Stimulated activated CD8-positive, alpha-beta memory T cell treated with anti-CD3 and anti-CD28 coated beads, Interleukin-7, amount 100 ng/mL, for 24 hours (primary cell): ENCODE results near the gene RNF180.
"Not testable (repeated sequence)": the region's sequence is repeated elsewhere in the genome, so short reads cannot be mapped to it uniquely, and the experiment has no call there.

ENCODE experiments used
- DNase-seq: peaks from one replicate; pipeline ENCODE4 v3.0.0-alpha.2; 2020; ENCODE audit warnings: low read depth

Gene RNF180

GRCh38 chr5:64180661-64181343 is 15.2 kb downstream of the RNF180 start:
- DNase-seq = no peak

GRCh38 chr5:64181440-64181839 is 15.8 kb downstream of the RNF180 start:
- no peak for DNase-seq

DNA sequence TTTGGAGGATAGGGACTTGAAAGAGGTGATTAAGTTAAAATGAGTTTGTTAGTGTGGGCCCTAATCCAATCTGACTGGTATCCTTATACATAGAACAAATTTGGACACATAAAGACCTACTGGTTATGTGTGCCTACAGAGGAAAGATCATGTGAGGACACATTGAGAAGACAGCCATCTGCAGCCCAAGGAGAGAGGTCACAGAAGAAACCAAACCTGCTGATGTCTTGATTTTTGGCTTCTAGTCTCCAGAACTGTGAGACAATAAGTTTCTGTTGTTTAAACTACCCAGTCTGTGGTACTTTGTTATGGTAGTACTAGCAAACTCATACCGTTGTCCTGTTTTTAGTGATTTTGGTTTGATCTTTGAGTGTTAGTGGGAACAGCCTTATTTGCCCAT is 18.3 kb downstream of the RNF180 start:
- DNase-seq = no peak

DNA sequence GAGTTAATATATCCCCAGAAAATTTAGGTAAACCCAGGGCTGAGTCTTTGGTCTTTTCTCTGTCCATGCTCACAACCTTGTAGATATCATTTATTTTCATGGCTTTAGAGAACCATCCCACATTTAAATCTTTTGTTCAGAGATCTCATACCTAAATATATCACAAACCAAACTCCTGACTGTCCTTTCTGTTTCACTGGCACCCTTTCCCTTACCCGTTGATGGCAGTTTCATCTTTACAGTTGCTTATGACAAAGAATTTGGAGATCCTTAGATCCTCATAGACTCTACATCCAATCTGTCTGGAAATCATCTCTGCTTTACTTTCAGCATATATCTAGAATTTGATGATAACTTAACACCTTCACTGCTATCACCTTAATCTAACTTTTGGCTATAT is 19.2 kb downstream of the RNF180 start:
- DNase-seq = no peak

DNA sequence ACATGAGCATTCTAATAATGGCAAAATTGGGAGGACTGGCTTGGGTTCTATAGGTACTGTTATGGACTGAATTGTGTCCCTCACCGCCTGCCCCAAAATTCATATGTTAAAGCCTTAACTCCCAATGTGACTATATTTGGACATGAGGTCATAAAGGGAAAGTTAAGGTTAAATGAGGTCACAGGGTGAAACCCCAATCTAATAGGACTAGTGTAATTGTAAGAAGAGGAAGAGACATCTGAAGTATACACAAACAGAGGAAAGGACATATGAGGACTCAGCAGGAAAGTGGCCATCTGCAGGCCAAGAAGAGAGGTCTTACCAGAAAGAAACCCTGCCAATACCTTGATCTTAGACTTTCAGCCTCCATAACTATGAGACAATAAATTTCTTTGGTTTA is 23.1 kb downstream of the RNF180 start:
- DNase-seq = no peak

DNA sequence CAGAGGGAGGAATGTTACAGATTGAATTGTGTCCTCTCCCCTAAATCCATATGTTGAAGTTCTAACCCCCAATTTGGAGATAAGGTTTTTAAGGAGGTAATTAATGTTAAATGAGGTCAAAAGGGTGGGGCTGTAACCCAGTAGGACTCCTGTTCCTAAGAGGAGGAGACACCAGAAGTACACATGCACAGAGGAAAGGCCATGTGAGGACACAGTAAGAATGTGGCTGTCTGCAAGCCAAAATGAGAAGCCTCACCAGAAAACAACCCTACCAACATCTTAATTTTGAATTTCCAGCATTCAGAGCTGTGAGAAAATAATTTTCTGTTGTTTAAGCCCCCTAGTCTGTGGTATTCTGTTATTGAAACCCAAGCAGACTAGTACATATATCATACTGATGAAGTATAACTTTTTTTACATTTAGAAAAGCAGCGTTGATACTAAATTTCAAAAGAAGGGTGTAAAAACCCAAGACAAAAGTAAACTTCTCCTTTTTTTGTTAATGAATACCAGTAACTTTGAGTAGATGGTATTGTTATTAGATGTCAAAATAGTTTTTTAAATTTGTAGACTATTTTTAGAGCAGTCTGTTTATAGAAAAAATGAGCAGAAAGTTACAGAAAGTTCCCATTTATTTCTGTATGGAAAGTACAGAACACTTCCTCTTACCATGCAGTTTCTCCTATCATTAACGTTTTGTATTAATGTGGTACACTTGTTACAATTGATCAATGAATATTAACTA is 25.1 kb downstream of the RNF180 start:
- DNase-seq = no peak

DNA sequence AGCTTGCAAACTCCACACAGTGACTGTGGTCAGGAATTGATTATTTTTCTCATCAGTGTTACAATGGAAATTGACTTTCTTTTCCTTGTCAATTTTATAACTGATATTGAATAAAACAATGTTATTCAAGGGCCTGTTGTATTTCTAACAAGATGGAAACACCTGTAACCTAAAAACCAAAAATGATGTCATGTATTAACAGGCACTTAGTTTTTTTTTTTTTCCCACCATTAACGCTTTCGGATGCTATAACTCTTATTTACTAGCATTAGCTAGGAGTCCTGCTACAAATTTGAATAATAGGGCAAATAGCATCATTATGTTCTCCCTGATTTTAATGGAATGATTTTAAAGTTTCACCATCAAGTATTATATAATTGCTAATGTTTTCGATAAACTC is 30.3 kb downstream of the RNF180 start:
- no peak for DNase-seq

DNA sequence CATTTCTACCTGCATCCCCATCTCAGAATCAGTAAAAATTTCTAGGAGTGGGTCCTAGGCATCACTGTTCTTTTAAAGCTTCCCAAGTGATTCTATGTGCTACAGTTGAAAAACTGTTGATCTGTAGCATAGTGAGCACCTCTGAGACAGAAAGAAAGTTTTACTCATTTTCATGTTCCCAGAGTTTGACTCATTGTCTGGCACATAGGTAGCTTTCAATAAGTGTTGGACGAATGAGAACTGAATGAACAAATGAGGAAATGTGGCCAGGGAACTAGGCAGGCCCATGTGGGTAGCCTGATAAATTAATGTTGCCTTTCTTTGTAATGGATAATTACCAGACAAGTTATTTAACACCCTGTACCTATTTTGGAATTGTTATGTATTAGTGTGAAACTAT is 33.8 kb downstream of the RNF180 start:
- DNase-seq = no peak

GRCh38 chr5:64201996-64202395 is 36.4 kb downstream of the RNF180 start:
- no peak for DNase-seq

DNA sequence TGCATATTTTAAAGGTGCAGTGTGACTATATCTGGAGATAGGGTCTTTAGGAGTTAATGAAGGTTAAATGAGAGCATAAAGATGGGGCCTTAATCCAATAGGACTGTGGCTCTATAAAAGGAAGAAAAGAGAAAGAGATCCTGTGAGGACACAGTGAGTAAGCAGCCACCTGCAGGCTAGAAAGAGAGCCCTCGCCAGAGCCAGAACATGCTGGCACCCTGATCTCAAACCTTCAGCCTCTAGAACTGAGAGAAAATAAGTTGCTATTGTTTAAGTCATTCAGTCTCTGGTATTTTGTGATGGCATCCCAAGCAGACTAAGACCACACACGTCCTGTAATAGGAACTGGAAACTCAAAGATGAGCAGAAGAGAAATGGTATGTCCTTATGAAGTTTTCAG is 41.0 kb downstream of the RNF180 start:
- no peak for DNase-seq

DNA sequence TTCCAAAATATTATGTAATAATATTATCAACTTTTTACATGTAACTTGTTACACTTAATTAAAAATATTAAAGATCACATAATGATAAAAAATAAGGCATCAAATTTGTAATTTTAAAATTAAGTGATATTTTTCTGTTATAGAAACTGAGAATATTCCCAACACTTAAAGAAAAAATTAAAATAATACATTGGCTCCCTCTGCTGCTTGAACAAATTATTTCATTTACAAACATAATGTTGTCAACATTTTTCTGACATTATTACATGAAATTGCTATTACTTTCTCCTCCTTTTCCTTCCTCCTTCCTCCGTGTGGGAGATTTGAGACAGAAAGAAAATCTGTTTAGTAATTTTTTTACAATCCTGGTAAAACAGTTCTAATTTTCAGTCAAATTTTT is 42.3 kb downstream of the RNF180 start:
- DNase-seq = no peak

DNA sequence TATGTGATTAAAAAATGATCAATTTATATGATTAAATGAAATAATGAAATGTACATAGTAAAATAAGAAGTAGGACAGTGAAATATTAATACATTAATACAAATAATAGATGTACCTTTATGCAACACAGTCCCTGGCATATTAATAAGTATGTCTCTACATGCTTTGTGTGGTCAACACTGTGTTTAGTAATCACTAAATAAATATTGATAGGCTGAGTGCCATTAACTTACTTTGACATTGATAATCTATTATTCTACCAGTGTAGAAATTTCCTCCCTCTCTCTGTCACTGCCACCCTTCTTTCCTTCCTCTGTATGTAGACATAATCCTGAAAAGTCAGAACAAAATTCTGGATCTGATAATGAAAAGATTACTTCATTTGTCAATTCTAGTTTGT is 43.7 kb downstream of the RNF180 start:
- no peak for DNase-seq

GRCh38 chr5:64210866-64211265 is 45.2 kb downstream of the RNF180 start:
- DNase-seq = no peak

DNA sequence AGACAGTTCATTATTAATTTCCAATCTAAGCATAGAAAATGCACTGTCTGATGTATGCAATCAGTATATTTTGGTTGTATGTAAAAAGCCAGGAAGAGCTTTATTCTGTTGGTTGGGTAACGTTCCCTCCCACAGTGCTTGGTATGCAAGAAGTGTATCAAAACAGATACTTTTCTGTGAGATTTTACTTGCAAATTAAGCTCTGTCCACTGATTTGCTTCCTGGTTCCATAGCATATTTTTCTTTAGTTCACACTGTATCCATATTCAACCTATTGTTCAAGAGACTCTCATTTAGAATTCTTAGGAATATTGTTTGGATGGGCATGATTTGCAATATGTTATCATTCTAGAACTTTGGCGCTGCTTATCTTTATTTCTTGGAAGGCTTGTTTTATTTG is 47.4 kb downstream of the RNF180 start:
- no peak for DNase-seq

DNA sequence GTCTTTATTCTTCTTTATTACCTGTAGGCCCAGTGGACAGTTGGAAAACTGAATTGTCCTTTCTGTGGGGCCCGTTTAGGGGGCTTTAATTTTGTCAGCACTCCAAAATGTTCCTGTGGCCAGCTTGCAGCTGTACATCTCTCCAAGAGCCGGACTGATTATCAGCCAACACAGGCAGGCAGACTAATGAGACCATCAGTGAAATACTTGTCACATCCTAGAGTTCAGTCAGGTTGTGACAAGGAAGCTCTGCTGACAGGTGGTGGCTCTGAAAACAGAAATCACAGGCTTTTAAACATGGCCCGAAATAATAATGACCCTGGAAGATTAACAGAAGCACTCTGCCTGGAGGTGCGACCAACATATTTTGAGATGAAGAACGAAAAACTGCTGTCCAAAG is 47.9 kb downstream of the RNF180 start:
- DNase-seq = no peak

GRCh38 chr5:64214132-64214531 is 48.5 kb downstream of the RNF180 start:
- DNase-seq = no peak

DNA sequence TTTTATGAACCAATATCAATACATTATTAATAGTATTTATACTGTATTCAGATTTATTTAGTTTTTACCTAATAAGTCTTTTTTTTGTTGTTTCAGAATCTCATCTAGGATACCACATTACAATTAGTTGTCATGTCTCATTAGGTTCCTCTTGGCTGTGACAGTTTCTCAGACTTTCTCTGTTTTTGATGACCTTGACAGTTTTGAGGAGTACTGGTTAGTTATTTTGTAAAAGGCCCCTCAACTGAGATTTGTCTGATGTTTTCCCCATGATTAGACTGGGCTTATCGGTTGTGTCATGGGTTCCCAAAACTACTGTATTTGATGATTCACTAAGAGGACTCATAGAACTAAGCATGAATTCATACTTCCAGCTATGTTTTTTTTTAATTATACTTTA is 56.3 kb downstream of the RNF180 start:
- no peak for DNase-seq

GRCh38 chr5:64225286-64225981 is 59.8 kb downstream of the RNF180 start:
- DNase-seq = not testable (repeated sequence)

- DNase-seq = not testable (repeated sequence)
Observed at GRCh38 chr5:64227131-64227537, 61.5 kb downstream of the RNF180 start.

DNA sequence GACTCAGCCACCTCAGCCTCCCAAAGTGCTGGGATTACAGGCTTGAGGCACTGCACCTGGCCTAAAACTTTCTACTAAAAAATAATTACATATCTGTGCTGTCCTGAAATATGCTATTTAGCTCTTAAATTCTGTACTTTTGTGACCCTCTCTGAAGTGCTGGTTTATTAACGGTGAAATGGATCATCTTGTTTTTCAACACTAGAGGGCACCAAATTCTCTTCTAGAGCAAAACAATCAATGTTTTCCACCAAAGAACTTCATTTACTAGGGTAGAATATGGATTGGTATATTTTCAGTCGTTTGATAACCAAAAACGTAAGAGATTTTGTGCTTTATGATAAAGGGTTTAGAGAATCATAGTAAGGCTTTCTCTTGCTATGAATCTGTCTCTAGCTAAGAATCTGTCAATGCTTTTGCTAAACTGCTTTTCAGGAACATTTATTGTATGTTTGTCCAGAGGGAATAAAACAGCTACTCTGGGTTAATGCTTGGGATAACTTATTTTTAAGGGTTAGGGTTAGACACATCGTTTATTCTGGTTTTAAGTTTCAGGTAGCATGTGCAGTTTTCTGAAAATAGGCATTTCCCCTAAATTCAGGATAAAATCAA is 63.6 kb downstream of the RNF180 start:
- no peak for DNase-seq

- no peak for DNase-seq
Observed at GRCh38 chr5:64260756-64261155, 95.1 kb downstream of the RNF180 start.

GRCh38 chr5:64269164-64269563 is 103.5 kb downstream of the RNF180 start:
- DNase-seq = no peak

GRCh38 chr5:64273276-64273675 is 107.6 kb downstream of the RNF180 start:
- no peak for DNase-seq
